Activated CD8-positive, alpha-beta T cell treated with anti-CD3 and anti-CD28 coated beads for 36 hours (primary cell): ENCODE measurements around the gene CAMK4. TPM values are rescaled to one million over a fixed set of nuclear protein-coding genes. Genes with fewer than 3 reads are reported as not detected.

Source experiments
- ATAC-seq: fragments of 200-7000 bp; cut with Tn5 transposase; one replicate; pipeline ENCODE4 v1.10.0; 2021; ENCODE audit warnings: mild to moderate bottlenecking, moderate library complexity
- CTCF ChIA-PET: fragments of 350-600 bp; sonication (Branson Sonifier 250); formaldehyde crosslinking; loops from one replicate; lab custom pipeline; 2021; ENCODE audit warnings: antibody characterized with exemption; lab: Charles Lee
- POLR2A ChIA-PET: fragments of 350-600 bp; sonication (Branson Sonifier 250); formaldehyde crosslinking; loops from one replicate; lab custom pipeline; 2021; ENCODE audit warnings: antibody characterized with exemption; lab: Charles Lee
- DNase-seq: peaks from one replicate; pipeline ENCODE4 v3.0.0-alpha.2; 2020
- H3K27ac Mint-ChIP-seq: one replicate; pipeline ENCODE4 v1.8.0; 2021; ENCODE audit warnings: mild to moderate bottlenecking, mixed read lengths
- H3K27me3 Mint-ChIP-seq: one replicate; pipeline ENCODE4 v1.8.0; 2021; ENCODE audit warnings: mixed read lengths
- H3K36me3 Mint-ChIP-seq: one replicate; pipeline ENCODE4 v1.8.0; 2021; ENCODE audit warnings: low read depth, mixed read lengths
- H3K4me1 Mint-ChIP-seq: one replicate; pipeline ENCODE4 v1.8.0; 2021; ENCODE audit warnings: low read depth, mixed read lengths
- H3K4me3 Mint-ChIP-seq: one replicate; pipeline ENCODE4 v1.8.0; 2021; ENCODE audit warnings: mild to moderate bottlenecking, moderate library complexity, mixed read lengths
- H3K9me3 Mint-ChIP-seq: one replicate; pipeline ENCODE4 v1.8.0; 2021; ENCODE audit warnings: mixed read lengths
- CTCF ChIP-seq: fragments of 200-600 bp; IDR thresholded peaks from one replicate; pipeline ENCODE4 v1.8.0; 2022; ENCODE audit warnings: antibody characterized with exemption, mild to moderate bottlenecking
- intact Hi-C: fragments of 100-400 bp; cut with micrococcal nuclease; formaldehyde crosslinking; loops from one replicate; pipeline ENCODE4 v1.10.0; 2022
- total RNA-seq, 2 experiments: library from RNA; stranded (reverse); gene quantifications; one replicate each; pipeline ENCODE4 v1.2.3, GENCODE V29; 2021

Gene CAMK4
- total RNA-seq, 2 experiments from 2014 or later: 79.7 to 80.7 TPM

GRCh38 chr5:111385970-111386831 is 162.0 kb downstream of the CAMK4 start:
- no peak for TF ChIP-seq CTCF
- Mint-ChIP-seq H3K27ac (peak overlapping the region; percentile 26), H3K36me3 (peaks cover 39% of the 10 kb centered on the region), H3K9me3 (no peaks in the 10 kb centered on the region), H3K4me1 (peaks cover 27% of the 10 kb centered on the region), H3K27me3 (no peaks in the 10 kb centered on the region), H3K4me3 (no peak overlapping the region)
- DNase-seq (no peak), ATAC-seq (no peak)
- intact Hi-C loops: no loop called here
- ChIA-PET POLR2A (no interaction called here), CTCF (interaction anchor here (0.9 to 2.6 kb wide), 3 partner anchors 10 to 145 kb away, joined by 3 to 15 read pairs (median 5); no protein-coding TSS in a partner anchor)

GRCh38 chr5:111386832-111387162 is 162.6 kb downstream of the CAMK4 start:
- POLR2A ChIA-PET: no interaction called here
- no peak for TF ChIP-seq CTCF
- no peaks in the 10 kb centered on the region for H3K9me3 Mint-ChIP-seq
- ATAC-seq (no peak), DNase-seq (no peak)
- no peak overlapping the region for H3K4me3 Mint-ChIP-seq
- no peaks in the 10 kb centered on the region for H3K27me3 Mint-ChIP-seq
- CTCF ChIA-PET: interaction anchor here (0.9 to 2.6 kb wide), 2 partner anchors 10 to 145 kb away, joined by 3 to 15 read pairs; no protein-coding TSS in a partner anchor
- intact Hi-C loops: no loop called here
- H3K36me3 Mint-ChIP-seq: peaks cover 38% of the 10 kb centered on the region
- H3K4me1 Mint-ChIP-seq: peaks cover 25% of the 10 kb centered on the region
- H3K27ac Mint-ChIP-seq: no peak overlapping the region

GRCh38 chr5:111387361-111387760 is 163.2 kb downstream of the CAMK4 start:
- Mint-ChIP-seq H3K36me3 (peaks cover 40% of the 10 kb centered on the region), H3K27me3 (no peaks in the 10 kb centered on the region), H3K4me1 (peaks cover 29% of the 10 kb centered on the region), H3K9me3 (no peaks in the 10 kb centered on the region), H3K27ac (no peak overlapping the region), H3K4me3 (no peak overlapping the region)
- intact Hi-C loops: no loop called here
- TF ChIP-seq CTCF: no peak
- no peak for ATAC-seq
- DNase-seq: no peak
- POLR2A ChIA-PET: no interaction called here
- CTCF ChIA-PET: interaction anchor here (2.6 kb wide), 1 partner anchor 11 kb away, joined by 15 read pairs; no protein-coding TSS in a partner anchor

- Mint-ChIP-seq H3K36me3 (peaks cover 50% of the 10 kb centered on the region), H3K27ac (peak overlapping the region; percentile 5), H3K27me3 (no peaks in the 10 kb centered on the region), H3K4me1 (peaks cover 31% of the 10 kb centered on the region), H3K4me3 (no peak overlapping the region), H3K9me3 (no peaks in the 10 kb centered on the region)
- ATAC-seq: peak; percentile 60
- intact Hi-C loops: no loop called here
- TF ChIP-seq CTCF: no peak
- CTCF ChIA-PET: interaction anchor here (0.9 to 1.6 kb wide), 6 partner anchors 10 to 111 kb away, joined by 3 to 7 read pairs (median 3); no protein-coding TSS in a partner anchor
- peak; percentile 22 for DNase-seq
- POLR2A ChIA-PET: interaction anchor here (0.7 to 0.9 kb wide), 2 partner anchors 13 to 165 kb away, joined by 3 to 4 read pairs; no protein-coding TSS in a partner anchor
These were observed 165.4 kb downstream of the CAMK4 start for GRCh38 chr5:111389390-111390082.
